Peyer's patch (tissue), 4 donors: ENCODE data around the gene CCNH. TPM values are rescaled to one million over a fixed set of nuclear protein-coding genes. Genes with fewer than 3 reads are reported as not detected.

Experiments used
- DNase-seq, 3 donors: peaks; one replicate each; pipeline ENCODE4 v3.0.0-alpha.2; 2017 to 2019
- H3K27ac ChIP-seq, 4 donors: fragments of 200-600 bp; sonication (generic); one replicate each; pipeline ENCODE4 v1.5.1; 2016 to 2019
- H3K27me3 ChIP-seq, 2 donors: fragments of 200-600 bp; sonication (generic); one replicate each; pipeline ENCODE4 v1.5.1; 2019
- H3K36me3 ChIP-seq, 3 donors: fragments of 200-600 bp; sonication (generic); one replicate each; pipeline ENCODE4 v1.5.1; 2016 to 2019
- H3K4me1 ChIP-seq, 4 donors: fragments of 200-600 bp; sonication (generic); one replicate each; pipeline ENCODE4 v1.5.1; 2016 to 2019
- H3K4me3 ChIP-seq, 4 donors: fragments of 200-600 bp; sonication (generic); 1 replicate in 3 of 4; 2 replicates in 1 of 4; pipeline ENCODE4 v1.5.1; 2016 to 2019; ENCODE audit warnings: mild to moderate bottlenecking in 1 of 4
- H3K9me3 ChIP-seq, 4 donors: fragments of 200-600 bp; sonication (generic); one replicate each; pipeline ENCODE4 v1.5.1; 2016 to 2019; ENCODE audit warnings: mild to moderate bottlenecking in 1 of 4
- CTCF ChIP-seq, 6 experiments: fragments of 450-650 bp in 4 of 6; fragments of 200-600 bp in 2 of 6; sonication (generic) in 1 of 6; IDR thresholded peaks; one replicate each; pipeline ENCODE4 v1.5.1; 2017 to 2019; ENCODE audit warnings: antibody characterized with exemption in 6 of 6, mild to moderate bottlenecking in 3 of 6, moderate library complexity in 1 of 6
- POLR2A ChIP-seq, 2 donors: fragments of 450-650 bp; IDR thresholded peaks; one replicate each; pipeline ENCODE4 v1.5.1; 2017; ENCODE audit warnings: antibody characterized with exemption in 2 of 2, mild to moderate bottlenecking in 2 of 2, moderate library complexity in 2 of 2
- total RNA-seq, 4 donors: library from RNA; depleted of rRNA; stranded (reverse); fragments of >200 nt; gene quantifications; one replicate each; pipeline ENCODE4 v1.1.0, GENCODE V29; 2016

Gene CCNH
- total RNA-seq, 4 donors from 2014 or later = 81.7 to 370 (median 127) TPM

GRCh38 chr5:87383216-87383615 lies 29.5 kb downstream of the CCNH start:
- TF ChIP-seq POLR2A (IDR thresholded peaks at IDR 0.05) (no peak), CTCF (IDR thresholded peaks at IDR 0.05) (no peak)
- Histone ChIP-seq H3K4me3 (no peak overlapping the region), H3K27ac (no peak overlapping the region), H3K36me3 (peaks cover 0 to 78% (median 0%) of the 10 kb centered on the region in 3 donors), H3K27me3 (no peaks in the 10 kb centered on the region), H3K4me1 (no peaks in the 10 kb centered on the region), H3K9me3 (no peaks in the 10 kb centered on the region)
- no peak for DNase-seq

GRCh38 chr5:87382224-87382623 lies 30.5 kb downstream of the CCNH start:
- no peak overlapping the region for H3K27ac ChIP-seq
- TF ChIP-seq POLR2A (IDR thresholded peaks at IDR 0.05) (no peak), CTCF (IDR thresholded peaks at IDR 0.05) (no peak)
- H3K4me1 ChIP-seq = no peaks in the 10 kb centered on the region
- H3K9me3 ChIP-seq = no peaks in the 10 kb centered on the region
- H3K36me3 ChIP-seq = peaks cover 0 to 77% (median 0%) of the 10 kb centered on the region in 3 donors
- DNase-seq = no peak
- H3K4me3 ChIP-seq = no peak overlapping the region
- no peaks in the 10 kb centered on the region for H3K27me3 ChIP-seq

GRCh38 chr5:87372705-87373104 lies 40.0 kb downstream of the CCNH start:
- Histone ChIP-seq H3K36me3 (peaks cover 0 to 59% (median 0%) of the 10 kb centered on the region in 3 donors), H3K4me3 (no peak overlapping the region), H3K4me1 (no peaks in the 10 kb centered on the region), H3K27me3 (no peaks in the 10 kb centered on the region), H3K27ac (no peak overlapping the region), H3K9me3 (no peaks in the 10 kb centered on the region)
- TF ChIP-seq CTCF (IDR thresholded peaks at IDR 0.05) (no peak), POLR2A (IDR thresholded peaks at IDR 0.05) (no peak)
- DNase-seq = no peak

- no peak for TF ChIP-seq CTCF (IDR thresholded peaks at IDR 0.05)
- TF ChIP-seq POLR2A (IDR thresholded peaks at IDR 0.05) = no peak
- H3K27ac ChIP-seq = no peak overlapping the region
- no peak for DNase-seq
- no peaks in the 10 kb centered on the region for H3K27me3 ChIP-seq
- no peaks in the 10 kb centered on the region for H3K9me3 ChIP-seq
- no peaks in the 10 kb centered on the region for H3K4me1 ChIP-seq
- peaks cover 0 to 42% (median 0%) of the 10 kb centered on the region in 3 donors for H3K36me3 ChIP-seq
- no peak overlapping the region for H3K4me3 ChIP-seq
Measured at GRCh38 chr5:87369431-87369830, 43.3 kb downstream of the CCNH start.

GRCh38 chr5:87368601-87369000 lies 44.1 kb downstream of the CCNH start:
- DNase-seq = no peak

More at GRCh38 chr5:87368601-87369000, 44.1 kb downstream of the CCNH start:
- peaks cover 0 to 47% (median 0%) of the 10 kb centered on the region in 3 donors for H3K36me3 ChIP-seq
- no peak overlapping the region for H3K27ac ChIP-seq
- no peaks in the 10 kb centered on the region for H3K27me3 ChIP-seq
- H3K4me3 ChIP-seq = no peak overlapping the region
- TF ChIP-seq POLR2A (IDR thresholded peaks at IDR 0.05) = no peak
- TF ChIP-seq CTCF (IDR thresholded peaks at IDR 0.05) = no peak
- no peaks in the 10 kb centered on the region for H3K4me1 ChIP-seq
- no peaks in the 10 kb centered on the region for H3K9me3 ChIP-seq
